Breast epithelium (tissue), 3 donors: Measurements from ENCODE around the gene GNB1L.

Experiments used
- POLR2AphosphoS5 ChIP-seq, 3 donors: sonication (generic); formaldehyde crosslinking; IDR thresholded peaks; one replicate each; pipeline ENCODE4 v1.6.1; 2017; ENCODE audit warnings: antibody characterized with exemption in 3 of 3
- TF ChIP-seq, protein P1 (sequence below), 3 donors: fragments of 450-650 bp; IDR thresholded peaks; one replicate each; pipeline ENCODE4 v1.5.1; 2016 to 2017; ENCODE audit warnings: antibody characterized with exemption in 3 of 3, mild to moderate bottlenecking in 3 of 3, moderate library complexity in 3 of 3

- TF ChIP-seq, protein P1, sequence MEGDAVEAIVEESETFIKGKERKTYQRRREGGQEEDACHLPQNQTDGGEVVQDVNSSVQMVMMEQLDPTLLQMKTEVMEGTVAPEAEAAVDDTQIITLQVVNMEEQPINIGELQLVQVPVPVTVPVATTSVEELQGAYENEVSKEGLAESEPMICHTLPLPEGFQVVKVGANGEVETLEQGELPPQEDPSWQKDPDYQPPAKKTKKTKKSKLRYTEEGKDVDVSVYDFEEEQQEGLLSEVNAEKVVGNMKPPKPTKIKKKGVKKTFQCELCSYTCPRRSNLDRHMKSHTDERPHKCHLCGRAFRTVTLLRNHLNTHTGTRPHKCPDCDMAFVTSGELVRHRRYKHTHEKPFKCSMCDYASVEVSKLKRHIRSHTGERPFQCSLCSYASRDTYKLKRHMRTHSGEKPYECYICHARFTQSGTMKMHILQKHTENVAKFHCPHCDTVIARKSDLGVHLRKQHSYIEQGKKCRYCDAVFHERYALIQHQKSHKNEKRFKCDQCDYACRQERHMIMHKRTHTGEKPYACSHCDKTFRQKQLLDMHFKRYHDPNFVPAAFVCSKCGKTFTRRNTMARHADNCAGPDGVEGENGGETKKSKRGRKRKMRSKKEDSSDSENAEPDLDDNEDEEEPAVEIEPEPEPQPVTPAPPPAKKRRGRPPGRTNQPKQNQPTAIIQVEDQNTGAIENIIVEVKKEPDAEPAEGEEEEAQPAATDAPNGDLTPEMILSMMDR (IDR thresholded peaks at IDR 0.05): no peak
- TF ChIP-seq POLR2AphosphoS5 (IDR thresholded peaks at IDR 0.05): no peak
These were observed 43.1 kb upstream of the GNB1L start for GRCh38 chr22:19897726-19898125.
